GM23338 (cell line): ENCODE data around the gene CIAO3. TPM values are rescaled to one million over a fixed set of nuclear protein-coding genes. Genes with fewer than 3 reads are reported as not detected.

Experiments
- ATAC-seq: fragments of 200-7000 bp; cut with Tn5 transposase; 3 replicates; pipeline ENCODE4 v1.9.1; 2020
- DNase-seq: peaks from one replicate; pipeline ENCODE4 v3.0.0-alpha.2; 2015; ENCODE audit warnings: low spot score
- H2AFZ ChIP-seq: fragments of 200-600 bp; sonication (generic); 2 replicates; pipeline ENCODE4 v1.8.0; 2016; ENCODE audit warnings: antibody characterized with exemption, mild to moderate bottlenecking, moderate library complexity
- H3F3A ChIP-seq: fragments of 200-600 bp; sonication (generic); replicated peaks from 2 replicates; pipeline ENCODE4 v1.8.0; 2017; ENCODE audit warnings: antibody characterized with exemption, mixed run types, low read depth
- H3K27ac ChIP-seq: fragments of 200-600 bp; sonication (generic); 2 replicates; pipeline ENCODE4 v1.6.1; 2016; ENCODE audit warnings: low read depth
- H3K27me3 ChIP-seq: fragments of 200-600 bp; sonication (generic); 2 replicates; pipeline ENCODE4 v1.8.0; 2016; ENCODE audit warnings: mild to moderate bottlenecking, mixed run types, moderate library complexity; ENCODE audit not compliant: insufficient read depth
- H3K36me3 ChIP-seq: fragments of 200-600 bp; sonication (generic); 2 replicates; pipeline ENCODE4 v1.8.0; 2016; ENCODE audit warnings: mild to moderate bottlenecking; ENCODE audit not compliant: insufficient read depth
- H3K4me1 ChIP-seq: fragments of 200-600 bp; sonication (generic); 2 replicates; pipeline ENCODE4 v1.8.0; 2016; ENCODE audit warnings: mild to moderate bottlenecking, moderate library complexity; ENCODE audit not compliant: insufficient read depth
- H3K4me2 ChIP-seq: fragments of 200-600 bp; sonication (generic); 2 replicates; pipeline ENCODE4 v1.7.1; 2017; ENCODE audit warnings: mixed run types
- H3K4me3 ChIP-seq: fragments of 200-600 bp; sonication (generic); 2 replicates; pipeline ENCODE4 v1.6.1; 2016; ENCODE audit warnings: mixed run types
- H3K79me2 ChIP-seq: fragments of 200-600 bp; sonication (generic); replicated peaks from 2 replicates; pipeline ENCODE4 v1.8.0; 2017; ENCODE audit warnings: mild to moderate bottlenecking; ENCODE audit not compliant: insufficient read depth
- H3K9me2 ChIP-seq: fragments of 200-600 bp; sonication (generic); 2 replicates; pipeline ENCODE4 v1.8.0; 2017; ENCODE audit not compliant: insufficient read depth
- H4K20me1 ChIP-seq: fragments of 200-600 bp; sonication (generic); replicated peaks from 2 replicates; pipeline ENCODE4 v1.8.0; 2017; ENCODE audit warnings: mild to moderate bottlenecking; ENCODE audit not compliant: insufficient read depth
- H3K27ac Mint-ChIP-seq: 2 replicates; pipeline ENCODE4 v1.8.0; 2020; ENCODE audit warnings: inconsistent platforms, mild to moderate bottlenecking, moderate library complexity, mixed read lengths
- H3K27me3 Mint-ChIP-seq: 3 replicates; pipeline ENCODE4 v1.8.0; 2022; ENCODE audit warnings: low read depth, mild to moderate bottlenecking, moderate library complexity, mixed read lengths, inconsistent platforms; ENCODE audit not compliant: insufficient read depth, poor library complexity
- H3K36me3 Mint-ChIP-seq: 3 replicates; pipeline ENCODE4 v1.8.0; 2021; ENCODE audit warnings: low read depth, mild to moderate bottlenecking, inconsistent platforms, moderate library complexity, mixed read lengths
- H3K4me1 Mint-ChIP-seq: 3 replicates; pipeline ENCODE4 v1.8.0; 2020; ENCODE audit warnings: mild to moderate bottlenecking, inconsistent platforms, mixed read lengths
- H3K4me3 Mint-ChIP-seq: 3 replicates; pipeline ENCODE4 v1.8.0; 2021; ENCODE audit warnings: moderate library complexity, mild to moderate bottlenecking, inconsistent platforms, mixed read lengths
- H3K9me3 Mint-ChIP-seq: 3 replicates; pipeline ENCODE4 v1.8.0; 2020; ENCODE audit warnings: moderate library complexity, mild to moderate bottlenecking, inconsistent platforms, mixed read lengths
- CREB1 ChIP-seq: fragments of 250-450 bp; sonication (Bioruptor Pico); IDR thresholded peaks from 2 replicates; pipeline ENCODE4 v1.5.0; 2020; ENCODE audit warnings: low read depth, mild to moderate bottlenecking, moderate library complexity
- EZH2 ChIP-seq: fragments of 200-600 bp; sonication (generic); IDR thresholded peaks from one replicate; pipeline ENCODE4 v1.8.0; 2017; ENCODE audit warnings: antibody characterized with exemption, mild to moderate bottlenecking, low read depth; ENCODE audit not compliant: unreplicated experiment
- EZH2phosphoT487 ChIP-seq: fragments of 200-600 bp; sonication (generic); IDR thresholded peaks from one replicate; pipeline ENCODE4 v1.8.1; 2018; ENCODE audit warnings: antibody characterized with exemption; ENCODE audit not compliant: unreplicated experiment
- NANOG ChIP-seq: IDR thresholded peaks from 2 replicates; pipeline ENCODE4 v1.6.1; 2016; ENCODE audit warnings: antibody characterized with exemption, borderline replicate concordance
- POLR2AphosphoS5 ChIP-seq: IDR thresholded peaks from 2 replicates; pipeline ENCODE4 v1.6.1; 2016; ENCODE audit warnings: antibody characterized with exemption, low read depth
- REST ChIP-seq: IDR thresholded peaks from one replicate; pipeline ENCODE4 v1.6.1; 2018; ENCODE audit warnings: antibody characterized with exemption; ENCODE audit not compliant: unreplicated experiment
- STAT1 ChIP-seq: IDR thresholded peaks from one replicate; pipeline ENCODE4 v1.6.1; 2016; ENCODE audit warnings: antibody characterized with exemption; ENCODE audit not compliant: unreplicated experiment
- ZNF331 ChIP-seq: fragments of 250-450 bp; sonication (Bioruptor Pico); IDR thresholded peaks from 2 replicates; pipeline ENCODE4 v1.5.0; 2020; ENCODE audit warnings: low read depth, mild to moderate bottlenecking, moderate library complexity
- polyA plus RNA-seq: library from polyadenylated mRNA; unstranded; fragments of >200 nt; fragmentation: Nextera tagmentation; extraction: Ambion mirVana; gene quantifications from 2 replicates; pipeline ENCODE4 v1.2.1, GENCODE V29; 2016
- total RNA-seq: library from RNA; depleted of rRNA; stranded (reverse); fragments of >200 nt; shearing (Covaris generic); gene quantifications from 2 replicates; pipeline ENCODE4 v1.2.3, GENCODE V29; 2014
- TF ChIP-seq, protein P1 (sequence below): IDR thresholded peaks from 2 replicates; pipeline ENCODE4 v1.6.1; 2016; ENCODE audit warnings: antibody characterized with exemption
- TF ChIP-seq, protein P2 (sequence below), 2 experiments: fragments of 200-600 bp in 1 of 2; sonication (generic) in 1 of 2; conservative IDR thresholded peaks; 2 replicates each; pipeline versions ENCODE4 v1.5.1 to v1.6.1; 2016 to 2017; ENCODE audit warnings: antibody characterized with exemption in 2 of 2, low read depth in 2 of 2, mild to moderate bottlenecking in 2 of 2, moderate library complexity in 1 of 2

Gene CIAO3
- total and polyA plus RNA-seq, 2 experiments from 2014 or later = 13.0 to 42.3 TPM

DNA sequence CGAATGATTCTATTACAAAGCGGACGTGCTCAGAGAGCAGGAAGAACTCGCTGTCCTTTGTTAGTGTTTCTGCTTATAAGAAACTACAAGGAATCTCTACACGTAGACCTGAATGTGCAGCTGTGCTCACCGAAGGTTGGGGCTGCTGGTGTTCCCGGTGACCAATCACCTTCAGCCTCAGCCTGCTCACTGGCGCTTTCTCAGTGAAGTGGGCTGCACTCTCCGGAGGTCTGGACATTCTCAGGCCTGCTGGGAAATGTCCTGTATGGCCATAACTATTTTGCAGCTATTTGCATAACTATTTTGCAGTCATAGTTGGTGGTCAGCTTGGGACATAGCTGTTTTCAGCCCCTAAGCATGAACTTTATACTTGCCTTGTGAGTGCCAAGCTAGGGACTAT is 9.7 kb upstream of the CIAO3 start:
- H3K4me3 Mint-ChIP-seq = no peak overlapping the region

More for the DNA sequence above, 9.7 kb upstream of the CIAO3 start:
- Mint-ChIP-seq H3K4me1 (peaks cover 21% of the 10 kb centered on the region), H3K36me3 (no peaks in the 10 kb centered on the region), H3K27ac (no peak overlapping the region), H3K9me3 (no peaks in the 10 kb centered on the region; the same call in 2 of the 3 replicates), H3K27me3 (peaks cover 19% of the 10 kb centered on the region)
- no peaks in the 10 kb centered on the region for H3K36me3 ChIP-seq
- 0 out of 2 replicates have a peak, but pooled peaks cover 5% of the 10 kb centered on the region for H3F3A ChIP-seq
- H3K27me3 ChIP-seq = no peaks in the 10 kb centered on the region
- no peaks in the 10 kb centered on the region for H4K20me1 ChIP-seq
- H3K27ac ChIP-seq = no peak overlapping the region
- no peaks in the 10 kb centered on the region for H3K9me2 ChIP-seq
- no peaks in the 10 kb centered on the region for H3K79me2 ChIP-seq
- DNase-seq = no peak
- no peak overlapping the region for H3K4me3 ChIP-seq
- H3K4me1 ChIP-seq = peaks cover 5% of the 10 kb centered on the region
- no peak overlapping the region for H2AFZ ChIP-seq
- TF ChIP-seq EZH2 (no peak), NANOG (no peak), ZNF331 (CRISPR knock-in tag) (no peak), REST (no peak), STAT1 (no peak), EZH2phosphoT487 (no peak), POLR2AphosphoS5 (no peak), CREB1 (no peak)
- TF ChIP-seq, protein P1, sequence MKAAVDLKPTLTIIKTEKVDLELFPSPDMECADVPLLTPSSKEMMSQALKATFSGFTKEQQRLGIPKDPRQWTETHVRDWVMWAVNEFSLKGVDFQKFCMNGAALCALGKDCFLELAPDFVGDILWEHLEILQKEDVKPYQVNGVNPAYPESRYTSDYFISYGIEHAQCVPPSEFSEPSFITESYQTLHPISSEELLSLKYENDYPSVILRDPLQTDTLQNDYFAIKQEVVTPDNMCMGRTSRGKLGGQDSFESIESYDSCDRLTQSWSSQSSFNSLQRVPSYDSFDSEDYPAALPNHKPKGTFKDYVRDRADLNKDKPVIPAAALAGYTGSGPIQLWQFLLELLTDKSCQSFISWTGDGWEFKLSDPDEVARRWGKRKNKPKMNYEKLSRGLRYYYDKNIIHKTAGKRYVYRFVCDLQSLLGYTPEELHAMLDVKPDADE = no peak
- TF ChIP-seq, protein P2, sequence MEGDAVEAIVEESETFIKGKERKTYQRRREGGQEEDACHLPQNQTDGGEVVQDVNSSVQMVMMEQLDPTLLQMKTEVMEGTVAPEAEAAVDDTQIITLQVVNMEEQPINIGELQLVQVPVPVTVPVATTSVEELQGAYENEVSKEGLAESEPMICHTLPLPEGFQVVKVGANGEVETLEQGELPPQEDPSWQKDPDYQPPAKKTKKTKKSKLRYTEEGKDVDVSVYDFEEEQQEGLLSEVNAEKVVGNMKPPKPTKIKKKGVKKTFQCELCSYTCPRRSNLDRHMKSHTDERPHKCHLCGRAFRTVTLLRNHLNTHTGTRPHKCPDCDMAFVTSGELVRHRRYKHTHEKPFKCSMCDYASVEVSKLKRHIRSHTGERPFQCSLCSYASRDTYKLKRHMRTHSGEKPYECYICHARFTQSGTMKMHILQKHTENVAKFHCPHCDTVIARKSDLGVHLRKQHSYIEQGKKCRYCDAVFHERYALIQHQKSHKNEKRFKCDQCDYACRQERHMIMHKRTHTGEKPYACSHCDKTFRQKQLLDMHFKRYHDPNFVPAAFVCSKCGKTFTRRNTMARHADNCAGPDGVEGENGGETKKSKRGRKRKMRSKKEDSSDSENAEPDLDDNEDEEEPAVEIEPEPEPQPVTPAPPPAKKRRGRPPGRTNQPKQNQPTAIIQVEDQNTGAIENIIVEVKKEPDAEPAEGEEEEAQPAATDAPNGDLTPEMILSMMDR (conservative IDR thresholded peaks at IDR 0.05; ENCODE audit: low read depth in 2 of 2) = no peak
- no peak overlapping the region for H3K4me2 ChIP-seq
- no peak for ATAC-seq
